Choroid plexus epithelial cell (primary cell): Measurements from ENCODE around the gene CITED2.
A peak's percentile ranks its signal among the peaks of the same experiment; 100 is the strongest.

Experiments used
- DNase-seq: peaks from one replicate; pipeline ENCODE4 v3.0.0-alpha.2; 2010; ENCODE audit warnings: low read depth
- H3K4me3 ChIP-seq: 2 replicates; pipeline ENCODE4 v1.5.1; 2011; ENCODE audit warnings: low read depth, mild to moderate bottlenecking, control low read depth, low read length, moderate library complexity
- TF ChIP-seq, protein P1 (sequence below): conservative IDR thresholded peaks from 2 replicates; pipeline ENCODE4 v1.5.1; 2011; ENCODE audit warnings: low read depth, mild to moderate bottlenecking, control low read depth, inconsistent platforms, low read length, moderate library complexity

The CITED2 gene

DNA sequence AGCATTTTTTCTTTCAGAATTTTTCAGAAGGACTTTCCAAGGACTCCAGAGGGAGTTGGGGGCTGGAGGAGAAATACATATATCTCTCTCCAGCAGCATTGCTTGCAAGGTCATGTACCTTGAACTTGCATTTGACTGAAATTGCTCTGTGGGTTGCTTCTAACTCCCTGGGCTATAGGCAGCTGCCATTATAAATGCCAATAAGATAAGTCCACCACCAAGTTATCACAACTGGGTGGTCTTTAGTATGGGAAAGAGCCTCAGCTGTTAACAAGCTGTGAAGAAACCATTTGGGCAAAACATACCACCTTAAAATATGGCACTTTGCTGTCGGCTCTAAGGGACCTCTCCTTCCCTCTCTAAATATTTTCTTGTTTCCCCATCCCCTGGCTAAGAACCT is 20.9 kb upstream of the CITED2 start:
- DNase-seq = no peak
- TF ChIP-seq, protein P1, sequence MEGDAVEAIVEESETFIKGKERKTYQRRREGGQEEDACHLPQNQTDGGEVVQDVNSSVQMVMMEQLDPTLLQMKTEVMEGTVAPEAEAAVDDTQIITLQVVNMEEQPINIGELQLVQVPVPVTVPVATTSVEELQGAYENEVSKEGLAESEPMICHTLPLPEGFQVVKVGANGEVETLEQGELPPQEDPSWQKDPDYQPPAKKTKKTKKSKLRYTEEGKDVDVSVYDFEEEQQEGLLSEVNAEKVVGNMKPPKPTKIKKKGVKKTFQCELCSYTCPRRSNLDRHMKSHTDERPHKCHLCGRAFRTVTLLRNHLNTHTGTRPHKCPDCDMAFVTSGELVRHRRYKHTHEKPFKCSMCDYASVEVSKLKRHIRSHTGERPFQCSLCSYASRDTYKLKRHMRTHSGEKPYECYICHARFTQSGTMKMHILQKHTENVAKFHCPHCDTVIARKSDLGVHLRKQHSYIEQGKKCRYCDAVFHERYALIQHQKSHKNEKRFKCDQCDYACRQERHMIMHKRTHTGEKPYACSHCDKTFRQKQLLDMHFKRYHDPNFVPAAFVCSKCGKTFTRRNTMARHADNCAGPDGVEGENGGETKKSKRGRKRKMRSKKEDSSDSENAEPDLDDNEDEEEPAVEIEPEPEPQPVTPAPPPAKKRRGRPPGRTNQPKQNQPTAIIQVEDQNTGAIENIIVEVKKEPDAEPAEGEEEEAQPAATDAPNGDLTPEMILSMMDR = no peak

DNA sequence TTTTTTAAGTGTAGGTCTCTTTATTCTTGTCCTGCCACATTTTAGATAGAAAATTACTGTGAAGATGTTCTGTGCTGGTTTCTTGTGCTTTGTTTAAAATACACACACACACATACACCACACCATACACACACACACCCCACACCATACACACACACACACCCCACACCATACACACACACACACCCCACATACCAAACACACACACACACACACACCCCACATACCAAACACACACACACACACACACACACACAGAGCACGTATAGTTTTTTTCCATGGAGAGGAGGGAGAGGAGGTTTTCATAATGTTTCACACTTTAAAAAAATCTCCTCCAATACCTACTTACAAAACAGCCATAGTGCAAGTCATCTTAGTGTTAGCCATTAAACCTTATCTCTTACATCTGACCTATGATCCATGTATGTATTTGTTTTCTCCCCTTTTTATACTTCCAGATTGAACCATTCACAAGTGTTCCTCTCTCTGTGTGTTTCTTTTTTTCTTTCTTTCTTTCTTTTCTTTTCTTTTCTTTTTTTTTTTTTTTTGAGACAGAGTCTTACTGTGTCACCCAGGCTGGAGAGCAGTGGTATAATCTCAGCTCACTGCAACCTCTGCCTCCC is 19.7 kb upstream of the CITED2 start:
- H3K4me3 ChIP-seq = no peak overlapping the region
- DNase-seq = no peak
- TF ChIP-seq, protein P1 = no peak

More for the DNA sequence above, 20.9 kb upstream of the CITED2 start:
- no peak overlapping the region for H3K4me3 ChIP-seq

DNA sequence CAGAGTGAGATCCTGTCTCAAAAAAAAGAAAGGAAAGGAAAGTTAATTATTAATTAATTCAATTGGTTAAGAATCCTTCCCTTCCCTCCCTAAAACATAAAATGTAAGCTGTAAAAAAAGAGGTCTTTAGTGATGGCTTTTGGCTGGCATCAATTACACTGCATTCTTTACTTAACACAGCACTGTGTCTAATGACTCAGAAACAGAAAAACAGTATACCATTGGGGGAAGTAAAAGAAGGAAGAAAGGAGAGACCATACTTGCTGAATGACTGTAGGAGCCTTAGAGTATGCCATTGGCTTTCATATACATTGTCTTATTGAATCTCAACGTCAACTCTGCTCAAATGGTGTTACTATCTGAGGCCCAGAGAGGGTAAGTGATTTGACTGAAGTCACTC is 18.3 kb upstream of the CITED2 start:
- H3K4me3 ChIP-seq = no peak overlapping the region
- TF ChIP-seq, protein P1 = no peak
- DNase-seq = peak; percentile 18

DNA sequence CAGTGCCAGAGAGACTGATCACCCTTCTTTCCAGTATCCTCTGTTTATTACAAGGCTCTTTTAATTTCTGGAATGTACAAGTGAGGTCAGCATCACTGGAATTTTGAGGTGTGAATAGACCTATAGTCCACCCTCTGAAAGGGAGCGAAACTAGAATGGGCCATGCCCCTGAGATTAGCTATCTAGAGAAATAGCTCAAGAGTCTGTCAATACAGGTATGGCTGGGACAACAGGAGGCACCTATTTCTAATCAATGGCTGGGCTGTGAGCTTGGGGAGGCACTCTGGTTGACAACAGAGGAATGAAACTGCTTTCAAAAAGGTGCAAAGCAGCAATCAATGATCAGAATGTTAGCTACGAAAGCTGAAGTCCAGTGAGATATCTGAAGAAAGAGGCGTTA is 17.3 kb upstream of the CITED2 start:
- no peak overlapping the region for H3K4me3 ChIP-seq
- DNase-seq = no peak
- TF ChIP-seq, protein P1 = no peak

GRCh38 chr6:139390447-139390846 is 16.0 kb upstream of the CITED2 start:
- TF ChIP-seq, protein P1 = no peak
- DNase-seq = no peak
- H3K4me3 ChIP-seq = no peak overlapping the region

DNA sequence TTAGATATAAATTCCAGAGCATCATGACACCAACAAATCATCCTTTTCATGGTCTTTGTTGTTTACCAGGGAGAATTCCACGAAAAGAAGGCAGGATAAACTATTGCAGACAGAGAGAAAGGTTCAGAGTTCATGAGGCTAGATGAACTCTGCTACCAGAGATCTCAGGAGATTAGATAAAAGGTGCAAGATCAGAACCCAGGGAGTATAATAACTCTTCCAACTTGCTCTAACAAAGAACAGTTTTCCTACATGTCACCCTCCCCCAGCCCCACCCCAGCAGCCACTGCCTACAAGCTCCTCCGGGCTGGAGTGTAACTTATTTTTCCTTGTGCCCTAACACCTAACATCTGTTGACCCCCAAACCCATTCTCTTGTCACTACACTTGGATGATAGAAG is 13.9 kb upstream of the CITED2 start:
- H3K4me3 ChIP-seq = no peak overlapping the region
- TF ChIP-seq, protein P1 = no peak
- DNase-seq = no peak

DNA sequence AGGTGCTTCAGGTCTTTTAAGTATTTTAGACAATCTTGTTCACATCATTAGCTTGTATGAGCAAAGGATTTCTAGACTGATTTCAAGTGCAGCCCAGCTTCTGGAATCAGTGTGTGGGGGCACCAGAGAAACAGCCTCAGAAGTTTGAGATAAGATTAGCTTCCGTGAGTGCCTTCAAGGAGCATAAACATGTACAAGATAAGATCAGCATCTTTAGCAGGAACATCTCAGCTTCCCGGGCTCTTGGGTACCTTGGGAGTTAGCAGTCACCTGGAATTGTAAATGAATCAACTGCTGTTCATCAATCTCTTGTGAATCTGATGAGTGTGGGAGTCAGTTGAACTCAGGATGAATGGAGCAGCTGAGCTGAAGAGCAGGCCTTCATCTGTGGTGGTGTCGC is 12.0 kb upstream of the CITED2 start:
- H3K4me3 ChIP-seq = no peak overlapping the region
- DNase-seq = no peak
- TF ChIP-seq, protein P1 = no peak
